NT2/D1 (cell line): ENCODE data around the gene FAM117A.

Source experiments
- SUZ12 ChIP-seq: IDR thresholded peaks from 2 replicates; pipeline ENCODE4 v1.6.1; 2011; ENCODE audit not compliant: insufficient read length, insufficient read depth; ENCODE audit errors: extremely low read depth
- ZNF274 ChIP-seq: IDR thresholded peaks from 2 replicates; pipeline ENCODE4 v1.6.1; 2011; ENCODE audit warnings: mild to moderate bottlenecking, low read depth, low read length

GRCh38 chr17:49798182-49798581 lies 34.3 kb upstream of the FAM117A start:
- TF ChIP-seq ZNF274 (no peak), SUZ12 (no peak)
